Stimulated activated CD4-positive, alpha-beta T cell treated with anti-CD3 and anti-CD28 coated beads, Interleukin-2, amount 100 ng/mL, for 4 hours (primary cell): ENCODE data around the gene DOCK2.
"Not testable (repeated sequence)": the region's sequence is repeated elsewhere in the genome, so short reads cannot be mapped to it uniquely, and the experiment has no call there.

Experiments
- DNase-seq: peaks from one replicate; pipeline ENCODE4 v3.0.0-alpha.2; 2020; ENCODE audit warnings: low read depth

The DOCK2 gene

DNA sequence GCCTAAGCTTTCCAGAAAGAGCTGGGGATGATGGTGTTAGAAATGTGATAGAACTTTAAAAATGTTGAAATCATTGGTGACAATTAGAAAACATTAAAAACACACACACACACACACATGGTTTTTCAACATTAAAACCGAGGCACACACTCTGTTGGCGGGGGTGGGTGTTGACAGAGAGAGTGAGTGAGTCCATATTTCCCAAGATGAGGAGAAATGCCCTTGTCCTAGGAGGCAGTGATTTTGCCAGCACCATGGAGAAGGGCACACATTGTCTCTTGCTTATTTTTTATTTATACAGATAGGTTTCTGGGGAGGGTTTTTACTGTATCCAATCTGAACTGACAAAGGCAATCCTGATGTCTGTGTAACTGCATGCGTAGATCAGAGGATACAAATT lies 190.7 kb downstream of the DOCK2 start:
- DNase-seq, result no peak

DNA sequence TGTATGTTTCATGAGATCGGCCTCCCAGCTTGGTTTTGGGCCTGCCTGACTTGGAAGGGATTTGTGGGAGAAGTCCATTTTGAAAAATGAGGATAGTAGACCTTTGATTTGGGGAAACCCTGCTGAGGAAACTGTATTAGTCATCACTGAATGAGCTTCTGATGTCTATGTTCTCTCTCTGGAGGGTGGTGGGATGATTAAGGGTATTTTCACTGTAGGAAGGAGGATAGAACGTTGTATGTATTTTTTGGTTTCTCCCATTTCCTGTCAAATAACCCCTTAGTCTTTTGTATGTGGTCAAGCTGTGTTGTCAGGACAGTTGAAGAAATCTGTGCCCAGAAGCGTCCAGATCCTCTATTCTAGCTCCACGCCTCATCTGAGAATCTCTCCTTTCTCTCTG lies 191.3 kb downstream of the DOCK2 start:
- DNase-seq, result no peak

DNA sequence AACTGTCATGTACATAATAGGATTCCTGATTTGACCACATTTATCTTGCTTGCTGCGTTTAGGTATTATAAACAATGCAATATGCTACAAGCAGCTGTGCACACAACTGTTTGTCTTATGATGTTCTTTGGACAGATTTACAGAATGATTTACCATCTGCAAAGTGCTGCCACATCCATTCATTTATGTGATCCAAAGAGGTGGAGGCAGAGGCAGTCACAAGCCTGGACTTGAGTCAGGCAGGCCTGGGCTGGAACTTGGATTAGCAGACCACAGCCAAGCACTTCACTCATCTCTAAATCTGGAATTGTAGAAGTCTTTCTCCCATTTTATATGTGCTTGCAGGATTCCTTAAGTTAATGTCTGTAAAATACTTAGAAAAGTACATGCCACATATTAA lies 194.3 kb downstream of the DOCK2 start:
- DNase-seq, result no peak

DNA sequence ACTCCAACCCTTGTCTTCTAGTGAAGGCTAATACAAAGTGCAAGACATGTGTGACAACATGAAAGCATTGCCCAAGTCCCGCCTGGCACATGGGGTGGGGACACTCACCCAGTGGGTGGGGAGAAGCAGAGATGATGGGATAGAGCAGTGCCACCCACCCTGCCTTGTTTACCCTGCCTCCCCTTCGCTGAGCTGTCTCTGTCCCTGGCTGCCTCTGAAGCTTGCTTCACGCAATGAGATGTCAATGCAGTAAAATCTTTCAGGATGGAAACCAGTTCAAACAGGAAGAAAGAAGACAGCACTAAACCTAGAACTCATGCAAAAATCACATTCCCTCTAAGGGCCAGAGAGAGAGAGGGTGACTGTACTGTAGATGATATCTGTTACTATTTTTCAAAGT lies 195.2 kb downstream of the DOCK2 start:
- DNase-seq, result no peak

DNA sequence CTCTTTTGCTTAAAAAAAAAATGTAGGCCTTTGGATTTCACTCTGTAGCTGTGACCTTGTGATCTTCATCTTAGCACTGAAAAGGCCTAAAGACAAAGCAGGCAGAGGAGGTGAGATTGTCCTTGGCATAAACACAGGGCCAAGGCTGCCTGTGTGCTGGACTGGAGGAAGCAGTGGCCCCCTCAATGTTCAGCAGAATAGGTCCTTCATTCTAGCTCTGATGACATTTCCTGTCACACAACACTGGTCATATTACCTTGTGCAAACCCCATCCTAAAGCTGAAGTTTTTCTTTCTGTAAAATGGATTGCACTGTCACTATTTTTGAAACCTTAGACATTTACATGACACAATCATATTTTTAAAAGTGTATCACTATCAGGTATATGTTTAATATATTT lies 195.8 kb downstream of the DOCK2 start:
- no peak for DNase-seq

DNA sequence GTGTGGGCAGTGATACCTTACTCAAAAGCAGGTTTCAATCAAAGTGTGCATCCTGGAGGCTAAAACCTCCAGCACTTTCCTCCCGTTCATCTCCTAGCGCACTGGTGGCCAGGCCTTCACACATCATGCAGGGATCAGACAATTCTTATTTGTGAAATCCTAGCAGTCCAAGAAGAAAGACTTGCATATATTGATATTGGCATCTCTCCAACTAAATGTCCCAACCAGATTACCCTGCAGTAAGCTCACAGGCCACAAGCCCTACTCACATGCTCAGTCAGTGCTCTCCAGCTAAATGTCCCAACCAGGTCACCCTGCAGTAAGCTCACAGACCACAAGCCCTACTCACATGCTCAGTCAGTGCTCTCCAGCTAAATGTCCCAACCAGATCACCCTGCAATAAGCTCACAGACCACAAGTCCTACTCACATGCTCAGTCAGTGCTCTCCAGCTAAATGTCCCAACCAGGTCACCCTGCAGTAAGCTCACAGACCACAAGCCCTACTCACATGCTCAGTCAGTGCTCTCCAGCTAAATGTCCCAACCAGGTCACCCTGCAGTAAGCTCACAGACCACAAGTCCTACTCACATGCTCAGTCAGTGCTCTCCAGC lies 196.7 kb downstream of the DOCK2 start:
- not testable (repeated sequence) for DNase-seq

DNA sequence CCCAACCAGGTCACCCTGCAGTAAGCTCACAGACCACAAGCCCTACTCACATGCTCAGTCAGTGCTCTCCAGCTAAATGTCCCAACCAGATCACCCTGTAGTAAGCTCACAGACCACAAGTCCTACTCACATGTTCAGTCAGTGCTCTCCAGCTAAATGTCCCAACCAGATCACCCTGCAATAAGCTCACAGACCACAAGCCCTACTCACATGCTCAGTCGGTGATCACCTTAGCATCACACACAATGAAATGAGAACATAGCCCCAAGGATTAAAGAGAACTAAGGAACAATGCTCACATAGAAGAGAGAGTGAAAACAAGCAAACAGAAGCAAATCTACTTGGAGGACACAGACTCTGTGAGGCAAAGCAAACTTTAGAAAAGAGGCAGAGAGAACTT lies 197.5 kb downstream of the DOCK2 start:
- not testable (repeated sequence) for DNase-seq

DNA sequence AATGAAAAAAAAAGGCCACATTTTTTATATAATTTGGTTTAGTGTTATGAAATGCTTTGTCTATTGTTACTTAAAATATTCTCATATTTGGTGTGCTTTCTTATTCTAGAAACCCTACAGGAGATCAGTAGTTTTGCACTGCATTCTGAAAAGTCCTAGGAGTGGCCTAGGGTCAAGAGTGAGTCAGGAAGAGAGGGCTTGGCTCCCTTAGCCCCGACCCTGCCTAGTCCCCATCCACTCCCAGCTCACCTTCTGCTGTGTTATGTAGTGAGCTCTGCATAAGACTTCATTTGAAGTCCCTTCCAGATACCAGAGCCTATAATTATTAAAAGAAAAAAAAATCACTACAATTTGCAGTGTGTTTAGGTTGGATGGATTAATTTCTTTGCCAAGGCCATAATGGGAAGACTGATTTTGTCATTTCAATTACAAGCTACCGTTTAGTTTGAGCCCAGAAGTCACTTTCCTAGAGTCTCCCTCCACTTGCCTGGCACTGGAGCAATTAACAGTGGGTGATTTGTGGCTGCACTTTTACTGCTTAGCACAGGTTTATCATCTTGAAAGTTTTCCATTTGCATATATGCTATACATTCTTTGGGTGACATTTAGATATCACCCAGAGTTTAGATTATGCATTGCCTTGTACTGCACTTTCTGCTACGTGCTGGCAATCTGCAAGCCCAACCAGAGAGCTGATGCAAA lies 199.9 kb downstream of the DOCK2 start:
- DNase-seq, result no peak

DNA sequence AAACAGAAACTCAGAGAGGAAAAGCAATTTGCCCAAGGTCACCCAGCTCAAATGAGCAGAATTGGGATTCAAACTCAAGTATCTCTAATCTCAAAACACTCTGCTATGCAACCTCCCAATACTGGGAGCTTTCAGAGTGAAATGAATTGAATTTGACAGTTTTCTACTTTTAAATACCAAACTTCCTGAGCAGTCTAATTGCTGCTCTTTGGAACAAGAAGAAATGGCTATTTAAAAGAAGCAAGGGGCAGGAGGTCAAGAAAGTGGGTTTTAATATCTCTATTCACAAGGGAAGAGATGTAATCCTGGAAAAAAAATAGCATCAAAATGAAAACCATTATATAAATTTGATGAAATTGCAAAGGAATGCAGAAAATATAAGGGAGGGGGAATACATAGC lies 200.6 kb downstream of the DOCK2 start:
- DNase-seq, result no peak

DNA sequence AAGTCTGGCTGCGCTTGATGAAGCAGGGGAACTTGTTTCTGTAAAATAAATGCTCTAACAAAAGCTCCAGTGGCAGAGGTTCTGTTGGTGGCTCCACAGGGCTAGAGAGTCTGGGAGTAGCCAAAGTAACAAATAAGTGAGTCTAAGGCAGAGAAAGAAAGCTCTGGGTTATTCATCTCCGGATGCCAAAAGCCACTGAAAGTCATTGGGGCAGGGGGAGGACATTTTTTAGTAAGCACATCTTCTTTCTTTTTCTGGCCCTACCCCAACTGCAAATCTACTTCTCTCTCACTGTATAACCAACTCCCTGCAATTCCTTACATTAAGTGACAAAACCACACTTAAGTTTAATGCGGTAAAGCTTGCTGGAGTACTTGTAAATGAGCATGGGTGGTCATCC lies 201.6 kb downstream of the DOCK2 start:
- DNase-seq, result no peak

DNA sequence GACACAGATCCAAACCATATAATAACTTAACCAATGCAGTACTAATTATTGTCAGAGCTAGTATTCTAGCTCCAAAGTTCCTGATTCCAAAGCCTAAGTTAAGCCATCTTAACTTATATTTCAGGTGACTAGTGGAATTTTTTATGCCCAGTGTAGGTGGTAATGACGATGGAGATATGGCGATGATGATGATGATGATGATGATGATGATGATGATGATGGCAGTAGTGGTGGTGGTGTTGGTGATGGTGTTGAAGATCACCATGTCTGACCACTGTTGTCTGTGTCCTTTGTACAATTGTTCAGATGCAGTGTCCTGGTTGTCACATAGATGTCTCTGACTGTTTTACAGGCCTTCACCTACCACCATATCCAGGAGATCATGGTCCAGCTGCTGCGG lies 203.3 kb downstream of the DOCK2 start:
- DNase-seq, result no peak

DNA sequence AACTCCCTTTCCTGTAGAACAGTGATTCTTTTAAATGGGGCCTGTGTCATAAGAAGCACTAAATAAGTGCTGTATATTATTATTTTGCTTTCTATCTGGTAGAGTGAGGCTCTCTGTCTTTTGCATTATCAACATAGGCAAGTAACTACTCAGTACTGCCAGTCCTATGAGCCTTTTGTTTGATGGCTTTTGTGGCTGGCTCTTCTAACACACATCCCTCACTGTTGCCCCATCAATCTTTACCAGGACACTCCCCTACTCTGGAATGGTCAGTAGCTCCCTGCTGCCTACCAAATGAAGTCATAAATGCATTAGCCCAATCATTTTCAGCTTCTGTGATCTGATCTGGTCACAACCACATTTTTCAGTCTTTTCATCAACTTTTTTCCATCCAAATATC lies 205.6 kb downstream of the DOCK2 start:
- no peak for DNase-seq

DNA sequence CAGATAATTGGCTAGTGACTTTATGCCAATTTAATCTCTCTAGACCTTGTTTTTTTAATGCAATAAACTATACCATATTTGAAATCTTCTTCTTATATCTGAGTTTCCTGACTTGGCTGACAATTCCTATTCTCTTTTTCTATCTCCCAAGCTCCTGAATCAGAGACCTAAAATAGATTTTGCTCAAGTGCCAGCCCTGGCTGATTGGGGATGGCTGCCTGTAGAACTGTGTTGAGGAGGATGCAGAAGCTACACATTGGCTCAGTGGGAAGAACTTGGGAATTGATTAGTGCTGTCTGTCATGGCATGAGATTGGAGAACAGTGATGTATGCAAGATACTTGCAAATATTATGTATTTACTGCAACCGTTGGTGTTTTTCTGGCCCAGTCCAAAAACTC lies 210.4 kb downstream of the DOCK2 start:
- no peak for DNase-seq

DNA sequence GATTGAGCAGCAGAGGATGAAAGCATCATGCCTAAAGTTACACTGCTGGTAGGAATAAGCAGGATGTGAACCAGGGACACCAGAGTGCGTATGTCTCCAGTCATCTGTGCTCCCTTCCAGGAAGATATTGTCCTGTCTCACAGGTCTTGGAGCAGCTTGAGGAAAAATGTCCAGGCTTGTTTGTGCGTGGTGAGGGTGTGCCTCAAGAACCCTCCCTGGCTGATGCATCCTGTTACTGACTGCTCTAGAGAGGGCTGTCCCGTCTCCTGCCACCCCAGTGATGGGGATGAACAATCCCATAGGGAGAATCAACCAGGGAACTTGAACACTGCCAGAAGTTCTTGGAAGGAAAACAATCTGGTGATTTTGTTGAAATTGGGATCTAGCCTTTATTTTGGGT lies 211.2 kb downstream of the DOCK2 start:
- no peak for DNase-seq

DNA sequence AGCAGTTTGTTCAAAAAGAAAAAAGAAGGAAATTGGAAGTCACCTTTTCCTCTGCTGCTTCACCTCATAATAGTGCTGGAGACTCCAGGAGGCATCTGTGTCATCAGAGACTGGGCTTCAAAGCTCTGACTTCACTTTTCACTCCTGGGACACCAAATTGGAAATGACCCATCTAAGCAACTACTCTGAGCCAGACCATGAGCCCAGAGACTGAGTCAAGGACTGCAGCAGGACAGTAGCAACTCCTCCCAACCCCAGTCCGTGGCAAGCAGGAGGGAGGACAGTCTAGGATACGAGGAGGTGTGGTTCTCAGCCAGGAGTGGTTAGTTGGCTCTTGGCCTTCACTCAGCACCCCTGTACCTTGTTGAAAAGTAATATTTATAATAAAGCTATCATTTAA lies 211.7 kb downstream of the DOCK2 start:
- DNase-seq, result no peak

DNA sequence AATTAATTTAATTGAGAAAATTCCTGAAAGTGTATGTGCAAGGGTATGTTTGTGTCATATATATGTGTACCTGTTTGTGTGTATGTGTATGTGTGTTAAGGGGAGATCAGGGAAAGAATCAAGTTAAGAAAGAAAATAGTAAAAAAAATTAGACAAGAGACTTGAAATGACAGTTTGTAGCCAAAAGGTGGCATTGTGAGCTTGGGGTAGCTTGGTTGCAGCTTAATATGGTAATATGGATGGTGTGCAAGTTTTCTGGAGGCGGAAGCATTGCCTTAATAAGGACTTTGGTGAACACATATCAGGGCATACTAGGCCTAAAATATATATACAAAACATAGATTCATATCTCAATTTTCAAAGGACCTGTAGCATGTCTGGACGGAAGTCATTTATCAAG lies 213.3 kb downstream of the DOCK2 start:
- no peak for DNase-seq

DNA sequence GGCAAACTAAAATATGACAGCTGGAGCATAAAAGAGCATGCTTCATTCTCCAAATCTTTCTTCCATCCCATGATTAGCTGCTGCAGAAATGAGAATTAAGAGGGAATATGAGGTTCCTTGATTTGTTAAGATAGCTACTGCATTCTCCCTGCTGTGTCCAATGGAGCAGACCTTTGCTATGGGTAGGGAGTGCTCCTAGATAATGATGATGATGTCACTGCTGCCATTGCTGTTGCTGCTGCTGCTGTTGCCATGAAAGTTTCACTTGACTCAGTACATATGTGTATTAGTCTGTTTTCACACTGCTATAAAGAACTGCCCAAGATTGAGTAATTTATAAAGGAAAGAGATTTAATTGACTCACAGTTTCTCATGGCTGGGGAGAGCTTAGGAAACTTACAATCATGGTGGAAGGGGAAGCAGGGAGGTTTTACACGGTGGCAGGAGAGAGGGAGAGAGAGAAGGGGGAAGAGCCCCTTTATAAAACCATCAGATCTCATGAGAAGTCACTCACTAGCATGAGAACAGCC lies 214.3 kb downstream of the DOCK2 start:
- DNase-seq, result no peak

DNA sequence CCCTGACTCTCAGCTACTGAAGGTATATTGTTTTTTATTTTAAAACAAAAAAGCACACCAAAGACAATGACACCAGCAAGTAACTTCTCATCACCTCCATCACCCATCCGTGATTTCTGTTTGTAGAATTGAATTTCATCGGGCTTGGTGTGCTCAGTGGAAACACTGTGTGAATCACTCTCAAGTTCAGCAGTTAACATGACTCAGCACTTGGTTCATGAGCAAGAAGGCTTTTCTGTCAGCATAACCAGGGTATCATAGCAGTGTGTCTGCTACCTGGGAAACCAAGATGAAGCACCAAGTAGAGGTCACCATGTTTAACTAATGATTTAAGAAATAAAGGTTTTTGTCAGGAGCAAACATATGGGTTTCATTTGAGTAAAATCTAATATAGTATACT lies 219.5 kb downstream of the DOCK2 start:
- no peak for DNase-seq

DNA sequence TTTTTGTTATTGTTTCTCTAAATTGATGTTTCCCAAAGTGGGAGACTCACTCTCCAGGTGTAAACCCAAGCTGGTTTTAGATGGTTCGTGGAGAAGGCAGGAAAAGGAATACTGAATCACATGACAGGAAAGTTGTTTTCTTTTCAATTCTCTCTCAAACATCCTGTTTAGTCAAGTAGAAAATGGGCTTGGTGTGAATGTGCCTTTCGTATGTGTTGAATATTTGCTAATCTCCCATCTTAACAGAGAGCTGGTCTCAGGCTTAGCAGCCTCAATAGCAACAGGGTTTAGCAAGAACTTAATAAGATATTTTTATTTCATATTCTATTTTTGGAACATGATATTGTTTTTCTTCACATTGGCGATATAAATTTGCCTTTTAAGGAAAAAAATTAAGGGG lies 223.5 kb downstream of the DOCK2 start:
- DNase-seq, result no peak

DNA sequence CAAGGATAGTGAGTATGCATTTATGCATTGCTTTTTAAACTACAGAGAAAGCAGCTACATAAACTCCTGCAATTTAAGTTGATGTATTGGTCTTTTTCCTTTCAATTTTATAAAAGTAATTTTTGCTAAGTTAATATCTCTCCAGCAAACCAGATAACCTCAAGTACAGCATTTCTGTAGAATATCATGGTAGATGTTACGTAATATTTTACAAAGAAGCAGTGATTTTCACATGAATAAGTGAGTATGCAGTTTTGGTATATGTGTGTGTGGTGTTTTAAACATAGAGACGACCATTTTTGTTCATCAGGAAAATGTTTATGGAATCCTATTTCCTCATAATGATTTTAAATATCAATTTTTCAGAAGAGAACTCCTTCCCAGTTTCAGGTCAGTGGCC lies 224.4 kb downstream of the DOCK2 start:
- DNase-seq, result no peak

DNA sequence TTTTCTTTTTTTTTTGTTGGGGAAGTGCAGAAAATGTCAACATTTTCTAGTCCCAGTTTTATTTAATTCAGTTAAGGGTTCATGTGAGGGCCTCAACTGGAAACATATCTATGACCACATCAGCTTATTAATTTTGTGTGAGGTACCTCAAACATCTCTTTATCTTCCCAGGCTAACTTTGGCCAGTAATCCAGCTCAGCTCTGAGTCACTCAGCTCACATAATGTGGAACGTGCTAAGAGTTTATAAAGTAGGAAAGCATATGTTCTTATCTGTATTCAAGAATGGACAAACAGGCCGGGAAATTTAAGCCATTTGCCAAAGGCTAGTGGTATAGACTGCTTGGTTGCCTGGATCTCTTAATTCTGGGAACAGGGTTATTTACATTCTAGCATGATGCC lies 224.9 kb downstream of the DOCK2 start:
- no peak for DNase-seq

DNA sequence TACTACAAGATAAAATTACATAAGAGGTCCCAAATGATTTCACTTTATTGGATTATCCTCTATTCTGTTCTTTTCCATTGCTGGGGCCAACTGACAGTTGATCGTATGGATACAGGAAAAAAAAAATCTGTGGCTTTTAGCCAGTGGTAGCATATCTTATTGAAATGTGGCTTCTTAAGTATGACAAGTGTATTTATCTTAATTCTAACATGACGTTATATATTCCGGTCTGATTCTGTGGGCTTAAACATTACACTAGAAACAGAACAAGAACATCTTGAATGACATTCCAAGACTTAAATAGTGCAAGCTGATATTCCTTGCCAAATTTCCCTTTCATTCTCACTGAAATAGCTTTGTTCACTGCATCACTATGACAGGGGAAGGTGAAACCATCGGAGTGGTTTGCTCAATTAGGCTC lies 225.3 kb downstream of the DOCK2 start:
- no peak for DNase-seq

DNA sequence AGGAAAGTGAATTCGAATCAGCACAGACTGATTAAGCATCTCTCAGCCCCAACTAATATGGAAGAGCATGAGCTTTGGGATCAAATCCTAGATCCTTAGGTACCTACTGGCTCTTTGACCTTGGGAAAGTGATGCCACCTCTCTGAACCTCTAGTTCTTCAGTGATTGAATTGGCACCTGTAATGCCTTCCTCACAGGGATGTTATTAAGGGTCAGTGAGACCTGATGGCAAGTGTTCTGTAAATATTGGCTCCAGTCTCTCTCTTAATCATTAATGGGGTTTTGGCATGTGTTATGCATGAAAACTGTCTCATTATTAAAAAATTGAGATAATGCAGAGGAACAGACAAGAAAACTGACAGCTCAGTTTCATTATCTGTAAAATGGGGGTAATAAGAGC lies 227.4 kb downstream of the DOCK2 start:
- no peak for DNase-seq

DNA sequence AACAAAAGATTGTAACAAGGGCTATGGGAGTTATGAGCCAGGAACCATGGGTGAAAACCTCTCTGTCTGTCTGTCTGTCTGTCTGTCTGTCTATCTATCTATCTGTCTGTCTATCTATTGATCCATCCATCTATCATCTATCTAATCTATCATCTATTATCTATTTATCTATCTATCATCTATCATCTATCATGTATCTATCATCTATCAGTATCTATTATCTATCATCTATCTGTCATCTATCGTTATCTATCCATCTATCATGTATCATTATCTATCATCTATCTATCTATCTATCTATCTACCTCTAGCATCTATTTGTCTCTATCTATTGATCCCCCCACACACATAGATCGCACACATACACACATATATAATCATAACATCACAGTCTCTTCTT lies 230.3 kb downstream of the DOCK2 start:
- no peak for DNase-seq
